Endodermal cell (in vitro differentiated cells): ENCODE measurements around the gene KCP. TPM values are rescaled to one million over a fixed set of nuclear protein-coding genes. Genes with fewer than 3 reads are reported as not detected.
A peak's percentile ranks its signal among the peaks of the same experiment; 100 is the strongest.

Experiments used
- DNase-seq: peaks from one replicate; pipeline ENCODE4 v3.0.0-alpha.2; 2017
- H3K27ac ChIP-seq: 2 replicates; pipeline ENCODE4 v1.5.1; 2013; ENCODE audit warnings: mild to moderate bottlenecking, low read depth, low read length, moderate library complexity
- H3K27me3 ChIP-seq: 2 replicates; pipeline ENCODE4 v1.6.1; 2013; ENCODE audit warnings: mild to moderate bottlenecking, low read length, moderate library complexity; ENCODE audit not compliant: insufficient read depth, control insufficient read depth, poor library complexity, severe bottlenecking
- H3K36me3 ChIP-seq: 2 replicates; pipeline ENCODE4 v1.7.0; 2013; ENCODE audit warnings: mild to moderate bottlenecking, low read length, moderate library complexity; ENCODE audit not compliant: control insufficient read depth, insufficient read depth
- H3K4me1 ChIP-seq: one replicate; pipeline ENCODE4 v1.7.0; 2013; ENCODE audit warnings: low read length; ENCODE audit not compliant: control insufficient read depth, insufficient read depth
- H3K4me3 ChIP-seq: 2 replicates; pipeline ENCODE4 v1.5.1; 2013; ENCODE audit warnings: mild to moderate bottlenecking, low read length, moderate library complexity
- H3K9ac ChIP-seq: 2 replicates; pipeline ENCODE4 v1.6.1; 2013; ENCODE audit warnings: mild to moderate bottlenecking, low read length, moderate library complexity; ENCODE audit not compliant: poor library complexity, severe bottlenecking; ENCODE audit errors: extremely low read depth
- H3K9me3 ChIP-seq: 2 replicates; pipeline ENCODE4 v1.6.1; 2013; ENCODE audit warnings: mild to moderate bottlenecking, low read length, moderate library complexity; ENCODE audit not compliant: control insufficient read depth
- H3K27ac Mint-ChIP-seq: 2 replicates; pipeline ENCODE4 v1.8.0; 2020; ENCODE audit warnings: mixed read lengths
- H3K27me3 Mint-ChIP-seq: 2 replicates; pipeline ENCODE4 v1.8.0; 2021; ENCODE audit warnings: mild to moderate bottlenecking, mixed read lengths; ENCODE audit not compliant: insufficient read depth
- H3K36me3 Mint-ChIP-seq: 2 replicates; pipeline ENCODE4 v1.8.0; 2020; ENCODE audit warnings: low read depth, mixed read lengths
- H3K4me1 Mint-ChIP-seq: 2 replicates; pipeline ENCODE4 v1.8.0; 2020; ENCODE audit warnings: mixed read lengths
- H3K4me3 Mint-ChIP-seq: 2 replicates; pipeline ENCODE4 v1.8.0; 2020; ENCODE audit warnings: mild to moderate bottlenecking, moderate library complexity, mixed read lengths
- H3K9me3 Mint-ChIP-seq: 2 replicates; pipeline ENCODE4 v1.8.0; 2020; ENCODE audit warnings: mild to moderate bottlenecking, mixed read lengths
- CTCF ChIP-seq: fragments of 200-600 bp; sonication (generic); conservative IDR thresholded peaks from 2 replicates; pipeline ENCODE4 v1.5.0; 2021; ENCODE audit warnings: antibody characterized with exemption, mild to moderate bottlenecking
- WGBS, 2 experiments: methylation state at CpG; one replicate each; pipeline versions ENCODE4 v1.1.5 to v1.1.7; 2013; ENCODE audit warnings: missing lambda C conversion rate in 2 of 2, mixed read lengths in 1 of 2; ENCODE audit not compliant: insufficient coverage in 1 of 2, insufficient read length in 1 of 2; 5-methylcytosine and 5-hydroxymethylcytosine counted together
- total RNA-seq, 2 donors: library from RNA; stranded (reverse); fragmentation: NEBNext Ultra II Directional in 1 of 2; extraction: Animal tissue kit (Norgen Biotek cat#: 25700) in 1 of 2; gene quantifications; 2 replicates in 1 of 2; 3 replicates in 1 of 2; pipeline ENCODE4 v1.2.1, GENCODE V29; 2021

KCP gene
- total RNA-seq, 2 donors from 2014 or later = 21.1 to 33.3 TPM

GRCh38 chr7:128912281-128912680 lies 1.8 kb upstream of the KCP start:
- H3K4me1 ChIP-seq = peaks cover 7% of the 10 kb centered on the region
- Mint-ChIP-seq H3K27ac (peak overlapping the region; percentile 95), H3K4me1 (peaks cover 33% of the 10 kb centered on the region), H3K9me3 (no peaks in the 10 kb centered on the region), H3K4me3 (peak overlapping the region; percentile 76), H3K36me3 (no peaks in the 10 kb centered on the region), H3K27me3 (peaks cover 37% of the 10 kb centered on the region)
- 86% methylated on average over 3 of the region's 3 CpGs; no CpG with 5 or more reads in 1 of the 2 experiments for WGBS, 2 experiments
- no peak overlapping the region for H3K4me3 ChIP-seq
- TF ChIP-seq CTCF = no peak
- H3K9ac ChIP-seq = no peak overlapping the region
- DNase-seq = peak; percentile 51
- no peaks in the 10 kb centered on the region for H3K27me3 ChIP-seq
- H3K9me3 ChIP-seq = no peaks in the 10 kb centered on the region
- peaks cover 3% of the 10 kb centered on the region for H3K36me3 ChIP-seq
- H3K27ac ChIP-seq = no peak overlapping the region

DNA sequence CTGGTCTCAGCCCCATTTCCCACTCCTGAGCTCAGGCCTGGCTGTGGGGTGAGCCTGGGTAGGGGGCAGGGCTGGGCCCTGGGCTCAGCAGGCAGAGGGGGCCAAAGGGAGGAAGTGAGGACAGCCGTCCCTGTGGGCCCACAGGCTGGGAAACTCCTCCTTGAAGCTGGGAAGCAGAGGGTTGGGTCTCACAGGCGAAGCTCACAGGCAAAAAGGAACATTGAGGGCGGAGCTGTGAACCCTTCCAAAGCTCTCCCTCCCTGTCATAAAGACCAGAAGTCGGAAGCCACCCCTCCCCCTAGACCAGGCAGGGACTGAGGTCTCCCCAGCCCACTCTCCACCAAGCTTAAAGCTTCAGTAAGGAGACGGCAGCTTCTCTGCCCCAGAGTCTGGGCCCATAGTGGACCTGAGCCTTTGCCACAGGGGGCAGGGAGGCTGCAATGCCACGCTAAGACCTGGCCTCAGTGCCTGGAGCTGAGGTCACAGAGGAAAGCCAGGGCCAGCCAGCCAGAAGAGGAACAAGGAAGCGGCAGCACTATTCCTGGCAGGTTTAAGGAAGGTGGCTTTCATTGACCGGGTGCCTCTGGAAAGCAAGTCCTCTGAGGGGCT lies 1.0 kb upstream of the KCP start:
- no peak for TF ChIP-seq CTCF
- no peaks in the 10 kb centered on the region for H3K9me3 ChIP-seq
- Mint-ChIP-seq H3K9me3 (no peaks in the 10 kb centered on the region), H3K4me3 (peak overlapping the region; percentile 76), H3K27me3 (peaks cover 29% of the 10 kb centered on the region), H3K4me1 (peaks cover 33% of the 10 kb centered on the region), H3K36me3 (peaks cover 4% of the 10 kb centered on the region), H3K27ac (peak overlapping the region; percentile 95)
- DNase-seq = peak; percentile 95
- H3K36me3 ChIP-seq = peaks cover 6% of the 10 kb centered on the region
- H3K9ac ChIP-seq = peak overlapping the region; percentile 23
- no peak overlapping the region for H3K27ac ChIP-seq
- peaks cover 7% of the 10 kb centered on the region for H3K4me1 ChIP-seq
- 19 to 26% methylated on average over 6 to 8 of the region's 8 CpGs for WGBS, 2 experiments
- peak overlapping the region; percentile 31 for H3K4me3 ChIP-seq
- no peaks in the 10 kb centered on the region for H3K27me3 ChIP-seq

DNA sequence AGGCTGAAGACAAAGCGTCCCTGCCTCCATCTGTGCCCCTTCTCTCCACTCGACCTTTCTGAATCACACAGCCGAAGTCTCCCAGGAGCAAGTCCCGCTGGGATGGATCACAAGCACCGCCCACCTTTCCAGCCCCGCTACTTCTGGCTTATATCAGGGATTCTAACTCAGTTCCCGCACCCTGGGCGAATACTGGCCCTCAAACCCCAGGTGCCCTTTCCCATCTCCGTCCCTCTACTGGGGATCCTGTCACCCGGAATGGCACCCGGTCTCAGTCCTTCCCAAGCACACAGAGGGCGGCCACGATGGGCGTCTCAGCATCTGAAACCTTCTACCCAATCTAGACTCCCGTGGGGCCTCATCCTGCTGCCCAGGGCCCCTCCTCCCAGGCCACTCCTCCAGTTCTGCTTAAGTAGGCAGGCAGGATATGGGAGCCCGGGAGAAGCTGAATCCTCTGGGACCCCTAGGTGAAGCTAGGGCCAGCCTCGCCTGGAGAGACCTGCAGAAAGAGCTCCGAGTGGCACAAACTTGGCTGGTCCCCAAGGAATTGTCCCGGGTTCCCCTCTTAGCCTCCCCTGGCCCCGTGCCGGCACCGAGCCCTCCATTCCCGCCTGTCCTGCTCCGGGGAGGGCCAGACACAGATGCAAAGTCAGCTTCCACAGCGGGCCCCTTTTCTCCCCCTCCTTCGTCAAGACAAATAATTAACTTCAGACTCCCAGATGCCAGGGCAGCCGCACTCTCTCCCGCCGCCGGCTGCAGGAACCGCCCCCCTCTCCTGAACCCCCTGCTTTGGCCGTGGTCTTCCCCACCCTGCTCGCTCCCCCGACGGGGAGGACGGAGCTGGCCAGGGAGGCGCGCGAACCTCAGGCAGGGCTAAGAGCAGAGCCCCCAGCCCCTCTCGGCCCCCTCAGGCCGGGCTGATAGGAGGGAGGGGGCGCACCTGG lies 612 bp downstream of the KCP start:
- no peaks in the 10 kb centered on the region for H3K27me3 ChIP-seq
- peak overlapping the region; percentile 41 for H3K9ac ChIP-seq
- no peak overlapping the region for H3K27ac ChIP-seq
- Mint-ChIP-seq H3K27ac (peak overlapping the region; percentile 85), H3K4me3 (peak overlapping the region; percentile 76), H3K27me3 (peaks cover 18% of the 10 kb centered on the region), H3K4me1 (peaks cover 29% of the 10 kb centered on the region), H3K9me3 (no peaks in the 10 kb centered on the region), H3K36me3 (peaks cover 17% of the 10 kb centered on the region)
- no peaks in the 10 kb centered on the region for H3K9me3 ChIP-seq
- TF ChIP-seq CTCF = no peak
- peaks cover 6% of the 10 kb centered on the region for H3K36me3 ChIP-seq
- H3K4me3 ChIP-seq = peak overlapping the region; percentile 78
- DNase-seq = peak; percentile 92
- WGBS, 2 experiments = 2 to 7% methylated on average over 15 to 42 of the region's 42 CpGs
- peaks cover 7% of the 10 kb centered on the region for H3K4me1 ChIP-seq
